ENCODE data around the gene PTPN9. TPM values are rescaled to one million over a fixed set of nuclear protein-coding genes. Genes with fewer than 3 reads are reported as not detected.
"Not testable (repeated sequence)": the region's sequence is repeated elsewhere in the genome, so short reads cannot be mapped to it uniquely, and the experiment has no call there.

Gene PTPN9
- polyA plus RNA-seq, 4 donors, result 39.8 to 45.4 (median 42.8) TPM

DNA sequence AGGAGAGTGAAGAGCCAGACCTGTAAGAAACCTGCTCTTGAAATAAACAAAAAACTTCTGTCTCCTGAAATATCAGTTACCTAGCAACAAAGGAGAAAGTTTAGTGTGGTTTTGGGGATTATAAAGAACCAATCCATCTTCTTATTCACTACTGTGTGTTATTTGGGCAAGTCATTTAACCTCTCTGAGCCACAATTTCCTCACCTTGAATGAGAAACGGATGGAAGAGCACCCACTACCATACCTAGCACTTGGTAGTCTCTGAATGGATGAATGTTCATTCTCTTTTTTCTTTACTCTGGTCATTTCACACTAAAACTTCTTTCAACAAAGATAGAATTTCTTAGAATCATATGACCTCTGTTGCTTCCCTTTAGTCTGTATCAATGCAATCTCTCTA is 45.2 kb downstream of the PTPN9 start:
- no peak for DNase-seq (ENCODE audit: low read depth in 4 of 4, low spot score in 2 of 4)

DNA sequence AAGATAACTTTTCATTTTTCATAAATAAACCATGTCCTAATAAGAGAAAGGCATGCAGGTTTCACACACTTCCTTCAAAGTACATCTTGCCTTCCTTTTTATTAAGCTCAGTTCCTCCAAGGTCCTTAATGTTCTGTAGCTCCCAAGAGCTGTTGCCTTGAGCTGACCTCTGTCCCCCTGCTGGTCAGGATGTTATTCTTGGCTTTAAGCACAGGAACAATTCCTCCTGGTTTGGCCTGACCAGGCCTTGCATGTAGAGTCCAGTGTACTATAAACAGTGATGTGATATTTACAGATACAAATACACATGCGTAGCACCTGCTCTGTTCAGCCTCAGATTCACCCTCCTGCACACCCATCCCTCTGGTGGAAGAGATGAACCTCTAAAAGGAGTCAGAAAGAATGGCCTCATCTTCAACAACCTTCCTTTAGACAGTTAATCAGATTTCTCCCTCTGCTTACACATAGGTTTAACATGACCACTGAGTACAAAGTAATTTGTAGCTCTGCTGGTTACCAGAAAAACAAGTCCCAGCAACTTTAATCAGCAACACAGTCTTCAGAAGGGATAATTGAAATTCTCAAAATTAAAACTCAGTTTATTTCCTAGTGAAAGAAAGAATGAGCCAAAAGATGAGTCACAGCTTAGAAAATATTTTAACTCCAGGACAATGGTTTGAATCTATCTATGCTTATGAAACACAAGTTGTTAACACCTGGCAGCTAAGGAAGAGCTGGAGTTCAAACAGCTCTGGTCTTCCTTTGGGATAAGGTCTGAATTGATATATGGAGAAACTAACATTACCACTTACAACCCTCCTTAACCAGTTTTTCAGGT is 46.5 kb downstream of the PTPN9 start:
- peak in 1 of 4 donors; percentile 18 for DNase-seq (ENCODE audit: low read depth in 4 of 4, low spot score in 2 of 4)

DNA sequence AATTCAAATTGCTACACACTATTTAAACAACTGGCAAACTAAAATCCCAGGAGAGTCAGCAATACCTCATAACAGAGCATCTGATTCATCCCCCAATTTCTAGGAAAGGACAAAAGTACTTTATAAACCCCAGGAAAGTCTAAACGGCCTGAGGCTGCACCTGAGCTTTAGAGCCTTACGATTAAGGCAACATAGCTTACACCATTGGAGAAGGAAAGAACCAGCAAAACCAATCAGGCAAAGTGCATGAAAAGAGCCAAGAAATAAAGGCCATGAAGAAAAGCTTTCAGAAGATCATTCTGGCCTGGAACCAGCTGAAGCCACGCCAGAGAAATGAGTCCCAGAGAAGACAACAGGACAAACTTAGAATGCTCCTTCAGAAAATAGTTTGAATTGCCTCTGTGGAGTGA is 48.1 kb downstream of the PTPN9 start:
- DNase-seq (ENCODE audit: low read depth in 4 of 4, low spot score in 2 of 4), result no peak

DNA sequence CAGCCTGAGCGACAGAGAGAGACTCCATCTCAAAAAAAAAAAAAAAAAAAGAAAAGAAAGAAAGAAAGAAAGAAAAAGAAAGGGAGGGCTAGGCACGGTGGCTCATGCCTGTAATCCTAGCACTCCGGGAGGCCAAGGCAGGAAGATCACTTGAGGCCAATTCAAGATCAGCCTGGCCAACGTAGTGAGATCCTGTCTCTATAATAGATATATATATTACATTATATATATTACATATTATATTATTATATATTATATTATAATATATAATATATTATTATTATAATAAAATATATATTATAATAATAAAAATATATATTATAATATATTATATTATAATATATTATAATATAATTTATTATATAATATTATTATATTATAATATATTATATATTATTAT is 48.9 kb downstream of the PTPN9 start:
- no peak for DNase-seq (ENCODE audit: low read depth in 4 of 4, low spot score in 2 of 4)

DNA sequence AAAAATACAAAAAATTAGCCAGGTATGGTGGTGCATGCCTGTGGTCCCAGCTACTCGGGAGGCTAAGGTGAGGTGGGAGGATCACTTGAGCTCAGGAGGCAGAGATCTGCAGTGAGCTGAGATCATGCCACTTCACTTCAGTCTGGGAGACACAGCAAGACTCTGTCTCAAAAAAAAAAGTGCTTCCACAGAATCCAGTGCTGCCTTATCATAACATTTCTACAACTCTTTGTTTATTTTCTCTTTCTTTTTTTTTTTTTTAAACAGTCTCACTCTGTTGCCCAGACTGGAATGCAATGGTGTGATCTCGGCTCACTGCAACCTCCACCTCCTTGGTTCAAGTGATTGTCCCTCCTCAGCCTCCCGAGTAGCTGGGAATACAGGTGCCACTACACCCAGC is 53.4 kb downstream of the PTPN9 start:
- not testable (repeated sequence) for DNase-seq (ENCODE audit: low read depth in 4 of 4, low spot score in 2 of 4)

DNA sequence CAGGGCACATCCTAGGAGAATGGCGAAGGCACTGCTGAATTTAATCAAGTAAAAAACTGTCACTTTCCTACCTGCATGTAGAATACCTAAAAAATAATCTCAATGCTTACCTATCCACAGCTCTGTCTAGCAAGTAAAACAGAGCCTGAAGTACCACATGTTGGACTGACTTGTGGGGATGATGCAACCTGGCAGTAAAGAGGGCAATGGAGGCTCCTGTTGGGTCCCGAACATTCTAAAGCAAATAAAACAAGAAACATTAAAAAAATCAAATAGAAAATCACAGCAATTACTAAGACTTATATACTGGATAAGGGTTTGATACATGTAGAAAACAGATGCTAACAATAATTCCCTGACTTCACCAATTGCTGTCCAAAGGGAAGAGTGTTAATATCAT is 56.1 kb downstream of the PTPN9 start:
- no peak for DNase-seq (ENCODE audit: low read depth in 4 of 4, low spot score in 2 of 4)

DNA sequence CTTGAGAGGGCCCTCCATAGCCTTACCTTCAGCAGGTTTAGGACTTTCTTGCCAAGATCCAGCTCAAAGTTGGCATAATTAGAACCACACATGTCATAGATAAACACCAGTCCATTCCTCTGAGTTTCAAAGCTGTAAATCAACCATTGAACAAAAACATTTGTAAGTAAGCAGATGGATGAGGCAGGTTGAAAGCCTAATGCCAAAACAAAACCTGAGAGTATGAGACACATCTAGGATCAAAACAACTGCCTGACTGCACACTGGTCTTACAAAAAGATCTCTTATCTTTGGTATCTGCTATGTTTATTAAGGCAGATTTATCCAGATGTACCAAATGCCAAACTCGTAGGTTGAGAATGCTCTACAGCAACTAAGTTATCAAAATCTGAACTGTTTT is 61.9 kb downstream of the PTPN9 start:
- DNase-seq (ENCODE audit: low read depth in 4 of 4, low spot score in 2 of 4), result no peak

DNA sequence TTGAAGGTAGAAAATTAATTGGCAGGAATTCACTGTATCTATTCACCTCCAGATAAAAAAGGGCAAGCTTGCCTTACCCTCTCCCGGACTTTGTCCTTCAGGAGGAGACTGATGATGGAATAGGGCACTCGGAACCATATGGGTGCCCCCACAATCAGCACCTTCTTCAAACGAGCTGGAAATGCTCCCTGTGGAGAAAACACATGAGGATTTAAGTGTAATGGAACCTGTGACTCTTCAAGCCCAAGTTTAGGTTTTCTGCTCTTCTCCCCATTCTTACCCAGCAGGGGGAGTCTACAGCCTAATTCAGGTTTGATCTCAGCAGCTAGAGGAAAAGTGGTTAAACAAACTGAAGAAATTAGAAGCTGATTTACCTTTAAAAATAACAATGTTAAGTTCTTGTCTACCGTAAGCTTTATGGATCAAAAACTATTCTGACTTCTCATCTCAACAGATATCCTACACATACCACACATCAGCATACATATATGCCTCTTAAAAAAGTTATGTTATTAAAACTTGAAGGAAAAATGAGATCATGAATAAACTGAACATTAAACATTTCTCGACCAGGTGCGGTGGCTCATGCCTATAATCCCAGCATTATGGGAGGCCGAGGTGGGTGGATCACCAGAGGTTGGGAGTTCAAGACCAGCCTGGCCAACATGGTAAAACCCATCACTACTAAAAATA is 70.1 kb downstream of the PTPN9 start:
- DNase-seq (ENCODE audit: low read depth in 4 of 4, low spot score in 2 of 4), result peak in 2 of 4 donors; percentile 12 to 20

DNA sequence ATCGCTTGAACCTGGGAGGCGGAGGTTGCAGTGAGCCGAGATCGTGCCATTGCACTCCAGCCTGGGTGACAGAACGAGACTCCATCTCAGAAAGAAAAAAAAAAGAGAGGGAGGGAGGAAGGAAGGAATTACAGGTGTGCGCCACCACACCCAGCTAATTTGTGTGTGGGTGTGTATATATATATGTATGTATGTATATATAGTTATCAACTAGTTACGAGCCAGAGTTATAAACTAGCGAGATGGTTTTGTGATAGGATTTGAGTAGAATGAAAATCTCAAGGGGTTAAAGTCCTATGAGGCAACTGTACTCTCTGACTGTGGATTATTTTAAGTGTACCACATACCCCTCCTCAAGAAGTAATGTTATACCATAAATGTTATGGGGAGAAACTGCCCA is 76.8 kb downstream of the PTPN9 start:
- DNase-seq (ENCODE audit: low read depth in 4 of 4, low spot score in 2 of 4), result no peak

DNA sequence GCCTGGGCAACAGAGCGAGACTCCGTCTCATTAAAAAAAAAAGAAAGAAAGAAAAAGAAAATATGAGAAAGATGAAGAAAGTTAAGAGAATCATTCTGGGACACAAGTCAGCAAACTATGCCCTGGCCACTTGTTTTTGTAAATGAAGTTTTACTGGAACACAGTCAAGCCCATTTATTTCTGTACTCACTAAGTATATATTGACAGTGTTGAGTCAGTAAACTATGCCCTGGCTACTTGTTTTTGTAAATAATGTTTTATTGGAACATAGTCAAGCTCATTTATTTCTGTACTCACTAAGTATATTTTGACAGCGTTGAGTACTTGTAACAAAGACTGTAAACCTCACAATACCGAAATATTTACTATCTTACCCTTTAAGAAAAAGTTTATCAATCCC is 85.4 kb downstream of the PTPN9 start:
- no peak for DNase-seq (ENCODE audit: low read depth in 4 of 4, low spot score in 2 of 4)

DNA sequence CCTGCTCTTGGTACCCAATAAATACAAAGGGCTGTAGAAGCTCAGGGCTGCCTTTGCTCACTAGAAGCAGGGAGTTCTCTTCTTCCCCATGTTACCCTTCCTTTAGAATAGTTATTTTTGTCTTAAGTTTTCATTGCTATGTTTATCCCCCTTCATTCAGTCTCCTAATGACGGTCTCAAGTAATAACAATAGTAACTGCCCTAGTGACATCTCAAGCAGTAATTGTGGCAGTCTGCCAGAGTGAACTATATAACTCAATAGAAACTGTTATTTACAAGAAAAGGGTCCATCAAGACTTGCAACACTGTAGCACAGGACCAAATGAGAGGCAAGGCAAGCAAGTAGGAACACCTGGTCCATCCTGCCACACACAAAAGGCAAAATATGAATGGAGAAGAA is 95.2 kb downstream of the PTPN9 start:
- no peak for DNase-seq (ENCODE audit: low read depth in 4 of 4, low spot score in 2 of 4)

DNA sequence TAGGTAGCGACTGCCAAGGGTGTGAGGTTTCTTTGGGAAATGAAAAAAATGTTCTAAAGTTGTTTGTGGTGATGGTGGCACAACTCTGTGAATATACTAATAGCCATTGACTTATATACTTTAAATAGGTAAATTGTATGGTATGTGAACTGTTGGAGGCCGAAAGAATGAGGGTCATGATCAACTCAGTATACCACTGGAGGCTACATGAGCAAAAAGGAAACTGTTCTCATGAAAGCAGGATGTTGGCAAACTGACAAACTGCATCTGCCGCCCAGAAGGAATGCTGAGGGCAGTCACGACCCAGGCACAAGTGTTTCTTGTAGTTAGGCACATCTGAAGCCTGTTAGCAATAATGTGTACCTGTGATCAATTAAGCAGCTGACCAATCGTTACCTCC is 95.6 kb downstream of the PTPN9 start:
- not testable (repeated sequence) for DNase-seq (ENCODE audit: low read depth in 4 of 4, low spot score in 2 of 4)

DNA sequence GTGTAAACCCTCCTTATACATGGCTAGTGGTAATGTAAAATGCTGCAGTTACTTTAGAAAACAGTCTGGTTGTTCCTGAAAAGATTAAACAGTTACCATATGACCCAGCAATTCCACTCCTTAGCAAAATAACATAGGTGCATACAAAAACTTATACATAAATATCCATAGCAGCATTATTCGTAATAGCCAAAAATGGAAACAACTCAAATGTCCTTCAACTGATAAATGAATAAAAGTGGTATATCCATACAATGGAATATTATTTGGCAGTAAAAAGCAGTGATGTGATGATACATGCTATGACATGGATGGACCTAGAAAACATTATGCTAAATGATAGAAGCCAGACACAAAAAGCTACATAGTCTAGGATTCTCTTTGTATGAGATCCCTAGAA is 96.0 kb downstream of the PTPN9 start:
- no peak for DNase-seq (ENCODE audit: low read depth in 4 of 4, low spot score in 2 of 4)

DNA sequence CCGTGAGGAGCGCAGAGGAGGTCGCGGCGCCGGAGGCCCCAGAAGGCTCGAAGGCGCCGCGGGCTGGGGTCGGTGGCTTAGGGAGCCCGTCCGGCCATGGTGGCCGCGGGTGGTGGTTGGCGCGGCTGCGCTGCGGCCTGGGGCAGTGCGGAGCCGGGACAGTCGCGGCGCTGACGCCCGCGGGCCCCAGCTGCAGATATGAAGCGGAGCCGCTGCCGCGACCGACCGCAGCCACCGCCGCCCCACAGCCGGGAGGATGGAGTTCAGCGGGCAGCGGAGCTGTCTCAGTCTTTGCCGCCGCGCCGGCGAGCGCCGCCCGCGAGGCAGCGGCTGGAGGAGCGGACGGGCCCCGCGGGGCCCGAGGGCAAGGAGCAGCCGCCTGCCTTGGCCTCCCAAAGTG is 98.7 kb downstream of the PTPN9 start:
- DNase-seq (ENCODE audit: low read depth in 4 of 4, low spot score in 2 of 4), result not testable (repeated sequence)

DNA sequence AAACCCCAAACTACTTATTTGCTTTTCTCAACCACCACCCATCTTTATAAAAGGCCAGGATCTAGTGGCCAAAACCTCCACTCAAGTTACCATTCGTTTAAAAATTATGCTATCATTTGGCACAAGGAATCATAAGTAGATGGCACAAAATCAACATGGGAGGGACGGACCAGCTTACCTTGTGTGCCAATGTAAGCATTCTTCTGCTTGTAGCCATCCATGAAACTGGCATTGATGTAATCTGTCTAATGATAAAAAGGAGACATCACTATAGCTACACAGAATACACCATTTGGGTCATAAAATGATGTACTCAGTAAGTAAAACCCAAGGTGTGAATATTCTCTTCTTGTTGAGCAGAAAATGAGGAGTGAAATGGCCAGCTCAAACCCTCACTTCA is 99.4 kb downstream of the PTPN9 start:
- no peak for DNase-seq (ENCODE audit: low read depth in 4 of 4, low spot score in 2 of 4)

DNA sequence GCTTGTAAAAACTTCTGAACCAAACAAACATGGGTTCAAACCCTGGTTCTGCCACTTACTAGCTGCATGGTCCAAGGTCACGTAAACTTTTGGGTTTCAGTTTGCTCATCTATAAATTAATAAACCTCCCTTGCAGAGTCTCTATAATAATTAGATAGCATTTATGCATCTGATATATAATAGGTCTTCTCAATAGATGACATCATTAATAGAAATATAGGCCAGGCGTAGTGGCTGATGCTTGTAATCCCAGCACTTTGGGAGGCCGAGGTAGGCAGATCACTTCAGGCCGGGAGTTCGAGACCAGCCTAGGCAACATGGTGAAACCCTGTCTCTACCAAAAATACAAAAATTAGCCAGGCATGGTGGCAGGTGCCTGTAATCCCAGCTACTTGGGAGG is 102.0 kb downstream of the PTPN9 start:
- DNase-seq (ENCODE audit: low read depth in 4 of 4, low spot score in 2 of 4), result not testable (repeated sequence)

DNA sequence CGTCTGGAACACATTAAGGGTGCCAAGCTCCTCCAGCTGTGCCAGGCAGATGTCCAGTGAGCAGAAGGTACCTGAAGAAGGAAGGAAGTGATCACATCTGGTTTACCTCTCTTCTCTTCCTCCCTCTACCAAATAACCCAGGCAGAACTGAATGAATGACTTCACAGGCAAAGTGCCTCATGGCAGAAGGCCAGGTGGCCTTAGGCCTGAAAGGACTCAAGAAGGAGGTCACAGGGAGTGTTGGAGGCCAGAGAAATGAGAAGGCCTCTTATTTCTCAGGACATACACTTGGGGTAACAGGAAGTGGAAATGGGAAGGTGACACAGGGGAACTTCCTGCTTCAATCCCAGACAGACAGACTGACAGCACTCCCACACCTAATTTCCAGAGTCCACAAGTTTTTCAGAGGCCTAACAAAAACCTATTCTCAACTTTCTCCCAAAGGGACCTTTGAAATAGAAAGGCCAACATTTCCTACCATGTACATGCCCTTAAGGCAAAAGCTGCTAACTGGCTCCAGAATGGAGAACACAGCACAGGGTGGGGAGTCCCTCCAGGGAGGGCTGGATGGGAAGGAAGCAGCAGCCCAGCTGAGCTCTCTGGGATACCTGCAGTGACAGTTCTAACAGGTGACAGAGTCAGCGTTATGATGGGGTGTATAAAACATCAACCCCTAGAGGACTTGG is 110.1 kb downstream of the PTPN9 start:
- DNase-seq (ENCODE audit: low read depth in 4 of 4, low spot score in 2 of 4), result no peak

DNA sequence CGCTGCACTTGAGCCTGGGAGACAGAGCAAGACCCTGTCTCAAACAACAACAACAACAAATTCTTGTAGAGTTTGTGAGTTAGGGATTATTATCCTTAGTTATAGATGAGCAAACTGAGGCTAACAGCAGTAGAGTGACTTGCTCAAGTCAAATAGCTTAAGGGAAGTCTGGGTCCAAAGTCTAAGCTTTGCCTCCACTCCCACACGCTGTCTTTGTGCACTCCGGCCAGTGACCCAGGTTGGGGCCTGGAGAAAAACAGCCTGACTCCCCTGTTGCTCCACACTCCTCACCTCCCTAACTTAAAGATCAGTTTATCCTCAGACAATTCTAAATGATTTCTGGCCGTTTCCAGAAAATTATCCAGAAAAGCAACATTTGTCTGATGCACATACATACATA is 118.5 kb downstream of the PTPN9 start:
- no peak for DNase-seq (ENCODE audit: low read depth in 4 of 4, low spot score in 2 of 4)

DNA sequence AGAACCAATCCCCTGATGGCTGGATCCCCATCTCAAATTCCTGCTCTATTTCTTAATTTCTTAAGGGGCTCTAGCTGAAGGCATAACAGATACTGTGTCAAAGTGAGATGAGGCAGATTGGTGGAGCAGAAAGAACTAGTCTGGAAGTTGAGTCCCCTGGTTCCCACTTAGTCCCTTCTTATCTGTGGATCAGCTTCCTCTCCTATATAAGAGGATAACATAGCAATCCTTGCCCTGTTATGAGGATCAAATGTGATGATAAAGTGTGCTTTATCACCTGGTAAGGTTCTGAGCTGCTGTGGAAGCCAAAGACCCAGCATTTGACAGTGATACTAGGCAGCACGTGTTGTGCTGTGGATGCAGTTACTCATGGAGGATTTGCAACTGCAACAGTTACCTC is 119.5 kb downstream of the PTPN9 start:
- DNase-seq (ENCODE audit: low read depth in 4 of 4, low spot score in 2 of 4), result no peak

DNA sequence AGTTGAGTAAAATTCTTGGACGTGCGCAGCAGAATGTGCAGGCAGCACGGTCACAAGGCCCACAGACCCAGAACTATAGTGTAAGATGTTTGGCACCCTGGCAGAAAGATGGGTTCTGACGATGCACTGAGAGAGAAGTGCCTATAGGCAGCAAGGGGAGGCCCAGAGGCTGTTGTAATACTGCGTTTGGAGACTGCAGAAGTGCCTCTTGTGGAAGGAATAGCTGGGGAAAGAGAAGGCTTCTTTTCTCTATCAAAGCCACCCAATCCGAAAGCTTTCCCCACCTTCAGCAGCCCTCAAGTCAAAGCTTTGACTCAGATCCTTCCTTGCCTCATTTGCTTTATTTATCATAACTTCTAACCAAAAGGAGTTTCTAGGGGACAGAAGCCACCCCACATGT is 122.4 kb downstream of the PTPN9 start:
- no peak for DNase-seq (ENCODE audit: low read depth in 4 of 4, low spot score in 2 of 4)

DNA sequence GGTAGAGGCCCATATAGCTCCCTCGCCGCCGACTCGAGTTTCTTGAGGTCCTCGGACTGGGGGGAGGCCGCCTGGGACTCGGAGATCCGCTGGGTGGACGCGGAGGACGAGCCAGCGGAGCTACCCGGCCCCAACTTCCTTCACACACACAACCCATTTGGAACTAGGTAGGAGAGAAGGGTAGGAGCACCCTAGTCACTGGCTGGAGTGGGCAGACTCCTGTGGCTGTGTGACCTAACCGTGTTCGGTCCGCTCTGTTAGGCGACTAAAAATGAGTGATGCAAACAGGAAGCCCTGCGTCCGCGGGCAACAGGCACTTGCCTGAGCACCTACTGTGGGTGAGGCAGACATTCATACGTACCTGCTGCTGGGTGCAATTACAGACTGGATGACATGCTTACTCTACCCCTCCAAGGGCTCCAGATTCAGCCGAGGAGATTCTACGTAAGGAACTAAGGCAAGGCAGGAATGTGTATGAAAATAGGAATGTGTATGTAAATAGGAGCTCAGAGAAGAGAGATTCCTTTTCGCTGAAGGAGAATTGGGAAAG is 123.1 kb downstream of the PTPN9 start:
- DNase-seq (ENCODE audit: low read depth in 4 of 4, low spot score in 2 of 4), result peak in 2 of 4 donors; percentile 31 to 36
